GM12891 (cell line): Measurements from ENCODE around the gene KCNH5.
"Not testable (repeated sequence)": the region's sequence is repeated elsewhere in the genome, so short reads cannot be mapped to it uniquely, and the experiment has no call there.

ENCODE experiments used
- DNase-seq: peaks from one replicate; pipeline ENCODE4 v3.0.0; 2011; ENCODE audit warnings: low spot score; ENCODE audit not compliant: insufficient read length
- FAIRE-seq: peaks from 2 replicates; lab custom pipeline; 2011; peaks lifted over from hg19 to GRCh38; lab: Jason Lieb, UNC
- PAX5 ChIP-seq: IDR thresholded peaks from 2 replicates; pipeline ENCODE4 v1.6.1; 2011; ENCODE audit warnings: low read length, moderate library complexity, mild to moderate bottlenecking; ENCODE audit not compliant: insufficient read depth, severe bottlenecking
- POLR2A ChIP-seq: IDR thresholded peaks from 2 replicates; pipeline ENCODE4 v1.6.1; 2011; ENCODE audit warnings: low read depth, low read length, control low read depth
- POLR2AphosphoS5 ChIP-seq: IDR thresholded peaks from 2 replicates; pipeline ENCODE4 v1.6.1; 2011; ENCODE audit warnings: low read depth, low read length, control low read depth
- POU2F2 ChIP-seq: IDR thresholded peaks from 2 replicates; pipeline ENCODE4 v1.6.1; 2011; ENCODE audit warnings: low read depth, mild to moderate bottlenecking, control low read depth, low read length, moderate library complexity
- SPI1 ChIP-seq: IDR thresholded peaks from 2 replicates; pipeline ENCODE4 v1.6.1; 2011; ENCODE audit warnings: low read depth, low read length, control low read depth
- TAF1 ChIP-seq: IDR thresholded peaks from 2 replicates; pipeline ENCODE4 v1.6.1; 2011; ENCODE audit warnings: low read depth, low read length, control low read depth

The KCNH5 gene

DNA sequence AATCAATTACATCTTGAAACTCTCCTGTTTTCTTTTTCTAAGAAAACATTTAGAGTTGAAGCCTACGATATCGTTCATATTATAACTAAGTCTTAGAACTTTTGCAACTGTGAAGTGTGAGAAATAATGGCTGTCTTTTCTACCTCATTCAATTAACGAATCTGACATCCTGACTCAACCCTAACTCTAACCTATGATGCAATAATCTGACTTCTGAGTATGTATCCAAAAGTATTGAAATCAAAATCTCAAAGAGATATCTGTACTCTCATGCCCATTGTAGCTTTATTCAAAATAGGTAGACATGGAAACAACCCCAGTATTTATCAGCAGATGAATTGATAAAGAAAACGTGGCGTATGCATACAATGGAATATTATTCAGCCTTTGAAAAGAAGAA, 252.7 kb downstream of the KCNH5 start:
- FAIRE-seq (no peak), DNase-seq (no peak)
- TF ChIP-seq POU2F2: no peak
- TF ChIP-seq SPI1: no peak
- no peak for TF ChIP-seq PAX5
- TF ChIP-seq TAF1: no peak
- TF ChIP-seq POLR2AphosphoS5: no peak
- no peak for TF ChIP-seq POLR2A

DNA sequence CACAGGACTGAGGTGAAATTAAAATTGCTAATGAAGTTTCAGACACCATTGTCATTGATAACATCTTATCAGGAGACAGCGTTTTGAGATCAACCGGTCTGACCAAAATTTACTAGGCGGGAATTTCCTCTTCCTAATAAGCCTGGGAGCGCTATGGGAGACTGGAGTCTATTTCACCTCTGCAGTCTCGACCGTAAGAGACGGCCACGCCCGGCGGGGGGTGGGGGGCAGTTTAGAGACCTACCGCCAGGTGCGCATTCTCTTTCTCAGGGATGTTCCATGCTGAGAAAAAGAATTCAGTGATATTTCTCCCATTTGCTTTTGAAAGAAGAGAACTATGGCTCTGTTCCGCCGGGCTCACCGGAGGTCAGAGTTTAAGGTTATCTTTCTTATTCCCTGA, 263.9 kb downstream of the KCNH5 start:
- DNase-seq, FAIRE-seq: not testable (repeated sequence)

DNA sequence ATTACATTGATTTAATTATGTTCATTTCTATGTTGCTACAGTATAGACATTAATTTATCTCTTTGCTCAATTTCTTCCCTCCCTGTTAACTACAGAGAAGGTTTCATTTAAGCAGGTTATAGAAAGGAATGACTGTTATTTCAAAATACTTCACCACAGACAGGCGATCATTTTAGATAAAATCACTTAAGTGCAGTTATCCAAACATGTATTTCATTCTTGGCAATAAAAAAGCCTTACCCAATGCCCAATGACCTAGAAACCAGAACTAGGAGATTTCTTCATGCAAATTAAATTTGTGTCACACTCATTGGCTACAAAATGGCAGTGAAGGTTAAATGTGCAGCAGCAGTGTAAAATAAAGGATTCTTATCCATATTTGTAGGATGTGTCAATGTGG, 266.4 kb downstream of the KCNH5 start:
- no peak for DNase-seq
- FAIRE-seq: no peak
- TF ChIP-seq POU2F2 (no peak), SPI1 (no peak), TAF1 (no peak), POLR2A (no peak), PAX5 (no peak), POLR2AphosphoS5 (no peak)

DNA sequence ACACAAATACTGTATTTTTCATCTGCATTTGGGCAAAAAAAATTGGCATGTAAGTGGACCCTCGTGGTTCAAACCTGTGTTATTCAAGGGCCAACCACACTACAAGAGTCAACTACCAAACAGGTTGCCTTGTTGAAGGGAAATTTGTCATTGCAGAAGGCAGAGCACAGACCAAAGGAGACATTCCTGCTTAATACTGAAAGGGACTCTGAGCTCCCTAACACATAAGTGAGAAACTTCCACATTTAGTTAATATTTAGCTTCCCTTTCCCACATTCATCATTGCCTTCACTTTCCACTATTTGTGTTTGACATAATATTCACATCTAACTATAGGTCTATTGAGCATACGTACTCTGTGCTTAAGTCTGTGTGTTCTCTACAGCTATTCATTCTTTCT, 266.9 kb downstream of the KCNH5 start:
- no peak for TF ChIP-seq POU2F2
- TF ChIP-seq TAF1: no peak
- TF ChIP-seq POLR2AphosphoS5: no peak
- no peak for TF ChIP-seq SPI1
- no peak for TF ChIP-seq PAX5
- no peak for TF ChIP-seq POLR2A
- DNase-seq: no peak
- FAIRE-seq: no peak

DNA sequence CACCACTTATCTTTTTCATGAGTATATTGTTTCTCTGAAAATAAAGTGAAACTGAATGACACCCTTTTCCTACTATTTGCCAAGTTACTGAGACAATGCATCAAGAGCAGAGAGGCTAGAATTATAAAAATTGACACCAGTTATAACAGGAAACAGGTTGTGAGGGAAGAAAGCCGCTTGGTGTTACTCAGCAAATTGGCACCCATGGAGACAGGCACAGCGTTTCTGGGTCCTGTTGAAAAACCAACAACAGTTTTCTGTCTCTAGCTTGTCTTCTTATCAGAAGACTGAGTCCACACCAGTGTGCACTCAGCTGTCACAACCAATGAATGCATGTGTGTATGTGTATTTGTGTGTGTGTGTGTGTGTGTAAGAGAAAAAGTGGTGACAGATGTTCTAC, 267.7 kb downstream of the KCNH5 start:
- no peak for DNase-seq
- no peak for FAIRE-seq
- TF ChIP-seq SPI1 (no peak), TAF1 (no peak), PAX5 (no peak), POU2F2 (no peak), POLR2AphosphoS5 (no peak), POLR2A (no peak)

DNA sequence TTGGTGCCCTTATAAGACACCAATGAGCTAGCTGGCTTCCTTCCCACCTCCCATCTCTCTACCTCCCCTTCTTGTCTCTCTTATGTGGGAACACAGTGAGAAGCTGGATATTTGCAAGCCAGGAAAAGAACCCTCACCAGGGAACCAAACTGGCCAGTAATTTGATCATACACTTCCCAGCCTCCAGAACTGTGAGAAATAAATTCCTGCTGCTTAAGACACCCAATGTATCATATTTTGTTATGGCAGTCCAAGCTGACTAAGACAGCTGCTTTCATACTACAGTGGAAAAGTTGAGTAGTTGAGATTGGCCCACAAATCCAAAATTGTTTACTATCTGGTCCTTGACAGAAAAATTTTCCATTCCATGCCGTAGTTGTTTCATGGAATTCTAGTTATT, 269.0 kb downstream of the KCNH5 start:
- DNase-seq (no peak), FAIRE-seq (no peak)
- no peak for TF ChIP-seq POU2F2
- no peak for TF ChIP-seq TAF1
- TF ChIP-seq POLR2A: no peak
- TF ChIP-seq POLR2AphosphoS5: no peak
- TF ChIP-seq PAX5: no peak
- no peak for TF ChIP-seq SPI1

DNA sequence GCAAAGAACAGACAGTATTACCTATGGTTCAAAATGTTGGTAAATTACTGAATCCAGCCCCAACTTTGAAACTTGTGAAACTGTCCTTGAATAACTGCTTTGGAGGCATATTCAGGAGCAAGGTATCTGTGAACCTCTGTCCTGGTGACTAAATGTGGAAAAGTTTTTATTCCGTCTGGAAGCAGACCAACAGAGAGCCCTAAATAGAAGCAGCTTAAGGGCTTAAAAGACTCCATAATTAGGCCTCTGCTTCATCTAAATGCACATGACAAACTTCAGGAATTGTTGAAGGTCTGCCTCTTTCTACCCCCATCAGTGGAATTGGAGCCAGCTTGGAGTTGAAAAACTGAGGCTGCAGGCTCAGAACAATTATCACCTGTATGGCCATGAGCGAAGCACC, 276.5 kb downstream of the KCNH5 start:
- no peak for FAIRE-seq
- TF ChIP-seq POLR2AphosphoS5 (no peak), POLR2A (no peak), PAX5 (no peak), SPI1 (no peak), POU2F2 (no peak), TAF1 (no peak)

DNA sequence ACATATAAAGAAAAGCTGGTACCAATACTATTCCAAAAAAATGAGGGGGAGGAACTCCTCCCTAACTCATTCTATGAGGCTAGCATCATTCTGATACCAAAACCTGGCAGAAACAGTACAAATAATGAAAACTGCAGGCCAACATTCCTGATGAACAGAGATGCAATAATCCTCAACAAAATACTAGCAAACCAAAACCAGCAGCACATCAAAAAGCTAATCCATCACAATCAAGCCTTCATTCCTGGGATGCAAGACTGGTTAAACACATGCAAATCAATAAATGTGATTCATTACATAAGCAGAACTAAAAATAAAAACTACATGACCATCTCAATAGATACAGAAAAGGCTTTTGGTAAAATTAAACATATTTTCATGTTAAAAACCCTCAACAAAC, 281.3 kb downstream of the KCNH5 start:
- DNase-seq: no peak
- no peak for FAIRE-seq
- TF ChIP-seq POLR2AphosphoS5 (no peak), POLR2A (no peak), SPI1 (no peak), PAX5 (no peak), POU2F2 (no peak), TAF1 (no peak)

More for the DNA sequence above, 276.5 kb downstream of the KCNH5 start:
- no peak for DNase-seq

DNA sequence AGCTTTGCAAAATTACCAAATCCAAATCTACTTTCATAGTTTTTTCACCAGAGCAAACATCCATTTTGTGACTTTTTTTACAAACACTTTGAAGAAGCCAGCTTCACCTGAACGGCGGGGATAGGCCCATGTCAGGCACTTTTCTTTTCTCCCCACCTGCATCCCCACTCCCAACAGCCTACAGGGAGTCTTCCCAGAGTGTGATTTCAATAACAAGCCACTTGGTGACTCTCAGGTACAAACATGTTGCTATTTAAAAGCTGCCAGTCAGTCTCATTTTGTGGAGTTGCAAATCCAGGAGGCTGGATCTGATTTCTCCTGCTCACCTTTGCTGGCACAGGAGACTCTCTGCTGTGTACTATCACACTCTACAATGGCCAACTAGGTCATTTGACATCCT, 285.5 kb downstream of the KCNH5 start:
- TF ChIP-seq POU2F2 (no peak), POLR2AphosphoS5 (no peak), POLR2A (no peak), SPI1 (no peak), PAX5 (no peak), TAF1 (no peak)
- FAIRE-seq (no peak), DNase-seq (no peak)

DNA sequence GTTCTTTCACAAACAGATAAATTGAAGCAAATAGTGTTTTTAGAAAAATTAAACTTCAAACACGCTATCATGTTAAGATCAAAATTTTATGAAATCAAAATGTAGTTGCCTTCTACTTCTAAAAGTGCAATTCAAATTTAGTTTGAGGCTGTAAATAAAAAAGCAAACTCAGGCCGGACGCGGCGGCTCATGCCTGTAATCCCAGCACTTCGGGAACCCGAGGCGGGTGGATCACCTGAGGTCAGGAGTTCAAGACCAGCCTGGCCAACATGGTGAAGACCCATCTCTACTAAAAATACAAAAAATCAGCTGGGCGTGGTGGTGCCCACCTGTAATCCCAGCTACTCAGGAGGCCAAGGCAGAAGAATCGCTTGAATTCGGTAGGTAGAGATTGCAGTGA, 298.4 kb downstream of the KCNH5 start:
- FAIRE-seq, DNase-seq: not testable (repeated sequence)
